Measurements from ENCODE around the gene NDUFB8.

The NDUFB8 gene

DNA sequence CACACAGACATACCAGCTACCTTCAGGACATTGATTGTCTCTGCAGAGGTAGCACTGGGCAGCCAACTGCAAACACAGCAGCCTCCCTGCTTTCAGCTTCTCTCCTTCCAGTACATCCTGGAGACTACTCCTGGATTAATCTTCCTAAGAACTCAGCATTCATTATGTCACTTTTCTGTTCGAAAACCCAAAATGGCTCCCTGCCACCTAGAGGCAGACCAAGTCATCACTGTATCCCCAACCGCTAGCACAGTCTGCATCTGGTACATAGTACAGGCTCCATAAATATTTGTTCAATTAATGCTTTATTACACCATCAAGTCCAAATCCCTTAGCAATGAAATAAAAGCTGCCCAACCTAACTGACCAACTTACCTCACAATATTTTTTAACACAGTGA, 5.0 kb downstream of the NDUFB8 start:
- H3K9me3 ChIP-seq (ENCODE audit: control insufficient read depth, insufficient read depth, low read length) = no peaks in the 10 kb centered on the region
- H3K36me3 ChIP-seq (ENCODE audit: insufficient read depth, low read length) = peaks cover 10% of the 10 kb centered on the region
- H3K4me1 ChIP-seq (ENCODE audit: insufficient read depth, low read length) = no peaks in the 10 kb centered on the region; the same call in 1 of the 2 replicates
- no peak overlapping the region for H3K9ac ChIP-seq (ENCODE audit: low read depth, low read length)

DNA sequence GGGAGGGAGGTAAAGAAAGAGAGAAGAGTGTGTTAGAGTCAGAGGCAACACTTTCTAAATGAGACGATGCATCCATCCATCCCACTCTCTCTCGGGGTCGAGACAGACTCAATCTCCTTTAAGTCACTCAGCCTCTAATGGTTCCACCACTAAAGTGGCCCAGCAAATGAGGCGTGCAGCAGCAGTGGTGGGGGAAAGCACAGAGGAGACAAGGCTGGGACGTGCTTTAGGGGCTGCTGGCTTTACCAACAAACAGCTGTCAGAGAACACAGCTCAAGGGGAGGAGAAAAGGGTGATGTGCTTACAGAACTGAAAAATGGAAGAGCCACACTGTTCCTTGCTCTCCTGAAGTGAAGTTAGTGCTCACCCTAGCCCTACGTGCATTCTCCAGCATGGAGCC, 5.5 kb downstream of the NDUFB8 start:
- no peaks in the 10 kb centered on the region for H3K9me3 ChIP-seq (ENCODE audit: control insufficient read depth, insufficient read depth, low read length)
- H3K36me3 ChIP-seq (ENCODE audit: insufficient read depth, low read length) = peaks cover 10% of the 10 kb centered on the region
- no peaks in the 10 kb centered on the region; the same call in 1 of the 2 replicates for H3K4me1 ChIP-seq (ENCODE audit: insufficient read depth, low read length)
- H3K9ac ChIP-seq (ENCODE audit: low read depth, low read length) = no peak overlapping the region

DNA sequence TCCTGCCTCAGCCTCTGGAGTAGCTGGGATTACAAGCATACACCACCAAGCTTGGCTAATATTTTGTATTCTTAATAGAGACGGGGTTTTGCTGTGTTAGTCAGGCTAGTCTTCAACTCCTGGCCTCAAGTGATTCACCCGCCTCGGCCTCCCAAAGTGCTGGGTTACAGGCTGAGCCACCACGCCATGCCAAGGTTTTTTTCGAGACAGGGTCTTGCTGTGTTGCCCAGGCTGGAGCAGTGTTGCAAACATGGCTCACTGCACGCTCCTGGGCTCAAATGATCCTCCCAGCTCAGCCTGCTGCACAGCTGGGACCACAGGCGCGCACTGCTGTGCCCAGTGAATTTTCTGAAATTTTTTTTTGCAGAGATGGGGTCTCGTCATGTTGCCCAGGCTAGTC, 6.7 kb downstream of the NDUFB8 start:
- Histone ChIP-seq H3K9me3 (ENCODE audit: control insufficient read depth, insufficient read depth, low read length) (no peaks in the 10 kb centered on the region), H3K36me3 (ENCODE audit: insufficient read depth, low read length) (peaks cover 10% of the 10 kb centered on the region)

DNA sequence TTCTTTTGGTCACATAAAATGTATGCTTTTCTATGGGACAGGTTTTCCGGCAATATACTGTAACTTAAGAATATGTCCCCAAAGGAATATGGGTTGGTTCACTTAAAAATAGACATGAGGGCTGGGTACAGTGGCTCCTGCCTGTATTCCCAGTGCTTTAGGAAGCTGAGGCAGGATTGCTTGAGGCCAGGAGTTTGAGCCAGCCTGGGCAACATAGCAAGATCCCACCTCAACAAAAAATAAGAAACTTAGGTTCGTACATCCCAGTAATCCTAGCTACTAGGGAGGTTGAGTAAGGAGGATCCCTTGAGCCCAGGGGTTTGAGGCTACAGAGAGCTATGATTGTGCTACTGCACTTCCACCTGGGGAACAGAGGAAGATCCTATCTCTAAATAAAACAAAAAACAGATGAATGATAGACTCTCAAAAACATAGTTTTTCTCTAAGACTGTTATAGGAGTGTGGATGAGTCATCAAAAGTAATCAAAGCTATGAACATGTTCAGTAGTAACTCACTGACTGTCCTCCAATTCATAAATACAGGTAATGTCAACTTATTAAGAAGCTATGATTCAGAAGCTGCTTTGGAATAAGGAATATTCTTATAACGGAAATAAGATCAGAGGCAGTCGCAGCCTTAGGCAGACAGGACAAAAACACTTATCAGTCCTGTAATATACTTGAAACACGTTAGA, 7.4 kb downstream of the NDUFB8 start:
- Histone ChIP-seq H3K4me1 (ENCODE audit: insufficient read depth, low read length) (no peaks in the 10 kb centered on the region), H3K9ac (ENCODE audit: low read depth, low read length) (no peak overlapping the region), H3K36me3 (ENCODE audit: insufficient read depth, low read length) (peaks cover 10% of the 10 kb centered on the region), H3K9me3 (ENCODE audit: control insufficient read depth, insufficient read depth, low read length) (no peaks in the 10 kb centered on the region)

More for the DNA sequence above, 6.7 kb downstream of the NDUFB8 start:
- H3K4me1 ChIP-seq (ENCODE audit: insufficient read depth, low read length) = no peaks in the 10 kb centered on the region
- no peak overlapping the region for H3K9ac ChIP-seq (ENCODE audit: low read depth, low read length)

DNA sequence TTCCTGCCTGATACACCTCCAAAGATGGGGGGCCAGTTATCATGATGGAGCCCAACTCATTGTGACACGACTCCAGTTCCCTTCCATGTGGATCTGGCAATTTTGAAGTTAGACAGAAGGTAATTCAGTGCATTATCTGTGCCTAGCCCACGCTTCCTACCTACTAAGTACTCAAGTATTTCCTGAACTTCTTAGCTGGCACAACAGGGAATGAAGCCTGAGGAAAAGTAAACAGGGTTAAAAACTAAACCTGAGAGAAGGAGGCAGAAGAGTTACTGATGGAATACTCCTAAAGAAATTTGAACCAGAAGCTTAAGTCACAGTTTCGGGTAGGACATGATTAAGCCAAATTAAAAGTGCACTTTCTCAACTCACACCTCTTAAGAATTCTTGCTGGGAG, 8.9 kb downstream of the NDUFB8 start:
- Histone ChIP-seq H3K36me3 (ENCODE audit: insufficient read depth, low read length) (no peaks in the 10 kb centered on the region), H3K4me1 (ENCODE audit: insufficient read depth, low read length) (no peaks in the 10 kb centered on the region), H3K9ac (ENCODE audit: low read depth, low read length) (no peak overlapping the region), H3K9me3 (ENCODE audit: control insufficient read depth, insufficient read depth, low read length) (no peaks in the 10 kb centered on the region)

DNA sequence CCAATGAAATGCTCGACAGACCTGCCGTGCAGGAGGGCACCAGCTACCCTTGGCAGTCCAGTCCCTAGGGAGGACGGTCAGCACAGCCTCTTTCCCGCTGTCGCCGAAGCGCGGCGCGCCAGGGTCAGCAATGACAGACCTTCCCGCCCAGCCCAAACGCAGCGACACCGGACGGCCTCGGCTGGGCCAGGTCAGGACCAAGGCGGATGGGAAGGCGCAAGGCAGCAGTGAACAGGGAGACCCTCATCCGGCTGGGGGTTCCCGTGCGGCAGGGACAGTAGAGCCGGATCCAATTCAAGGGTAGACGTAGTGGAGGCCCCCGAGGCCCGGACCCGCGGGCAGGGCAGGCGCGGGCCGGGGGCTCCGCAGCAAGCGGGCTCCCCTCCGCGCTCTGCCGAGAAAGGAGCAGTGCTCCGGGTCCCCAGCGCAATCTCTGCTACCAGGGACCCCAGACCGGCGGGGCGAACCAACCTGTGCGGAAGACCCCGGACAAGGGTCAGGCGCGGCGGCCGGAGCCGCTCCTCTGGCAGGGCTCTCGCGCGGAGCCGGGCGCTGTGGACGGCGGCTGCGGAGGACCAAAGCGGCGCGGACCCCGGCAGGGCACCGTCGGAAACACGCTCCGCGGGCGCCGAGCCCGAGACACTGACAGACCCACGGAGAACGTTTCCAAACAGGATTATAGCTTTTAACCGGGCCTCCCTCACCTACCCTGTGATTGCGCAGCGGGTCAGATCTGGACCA, 10.2 kb downstream of the NDUFB8 start, which contains the start of gene SEC31B:
SEC31B (minus strand) TSS at position 551 of the 741 bp plus-strand sequence. CDS start 2,909 bp downstream, outside the sequence.
- H3K4me1 ChIP-seq (ENCODE audit: insufficient read depth, low read length) = no peaks in the 10 kb centered on the region
- H3K9ac ChIP-seq (ENCODE audit: low read depth, low read length) = peak within 1 kb of the TSS; percentile 58
- no peaks in the 10 kb centered on the region for H3K36me3 ChIP-seq (ENCODE audit: insufficient read depth, low read length)

DNA sequence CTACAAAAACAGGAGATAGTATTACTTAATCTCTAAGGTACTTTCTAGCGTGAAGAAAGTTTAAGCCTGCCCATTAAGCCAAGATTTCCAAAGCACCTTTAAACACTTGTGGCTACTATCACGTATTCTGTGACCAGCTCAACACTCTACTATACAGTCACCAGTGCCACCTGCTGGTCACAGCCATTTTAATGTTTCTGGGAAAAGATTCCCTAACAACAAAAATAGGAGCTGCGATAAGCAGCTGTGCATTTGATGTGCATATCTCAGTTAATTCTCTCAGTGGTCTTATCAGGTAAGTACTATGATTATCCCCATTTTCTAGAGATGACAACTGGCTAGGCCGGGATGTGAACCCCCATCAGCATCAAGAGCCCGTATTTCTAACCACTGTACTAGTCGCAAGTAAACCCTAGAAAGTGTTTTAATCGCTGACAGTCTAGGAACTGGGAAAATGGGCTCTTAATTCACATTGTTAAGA, 10.9 kb downstream of the NDUFB8 start:
- peak overlapping the region; percentile 58; the same call in 1 of the 2 replicates for H3K9ac ChIP-seq (ENCODE audit: low read depth, low read length)
- H3K36me3 ChIP-seq (ENCODE audit: insufficient read depth, low read length) = no peaks in the 10 kb centered on the region
- no peaks in the 10 kb centered on the region for H3K9me3 ChIP-seq (ENCODE audit: control insufficient read depth, insufficient read depth, low read length)
- H3K4me1 ChIP-seq (ENCODE audit: insufficient read depth, low read length) = no peaks in the 10 kb centered on the region

More for the DNA sequence above, 10.2 kb downstream of the NDUFB8 start, which contains the start of gene SEC31B:
- H3K9me3 ChIP-seq (ENCODE audit: control insufficient read depth, insufficient read depth, low read length) = no peaks in the 10 kb centered on the region

DNA sequence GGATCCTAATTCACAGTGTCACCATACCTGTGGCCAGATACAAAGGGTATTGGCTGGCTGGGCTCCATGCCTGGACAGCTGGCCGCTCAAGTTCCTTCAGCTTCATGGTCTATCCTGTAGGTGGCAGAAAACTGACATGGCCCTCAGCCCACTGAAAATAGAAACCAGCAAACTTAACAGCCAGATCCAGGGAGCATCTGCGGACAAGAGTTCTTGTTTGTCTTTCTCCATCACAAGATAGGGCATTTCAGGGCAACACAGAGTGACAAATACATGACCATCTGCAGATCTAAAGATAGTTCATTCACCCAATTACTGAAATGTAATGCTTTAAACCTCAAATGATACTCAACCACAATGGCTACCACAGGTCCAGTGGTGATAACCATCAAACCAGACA, 12.8 kb downstream of the NDUFB8 start:
- Histone ChIP-seq H3K9ac (ENCODE audit: low read depth, low read length) (no peak overlapping the region), H3K4me1 (ENCODE audit: insufficient read depth, low read length) (no peaks in the 10 kb centered on the region), H3K36me3 (ENCODE audit: insufficient read depth, low read length) (no peaks in the 10 kb centered on the region), H3K9me3 (ENCODE audit: control insufficient read depth, insufficient read depth, low read length) (no peaks in the 10 kb centered on the region)

DNA sequence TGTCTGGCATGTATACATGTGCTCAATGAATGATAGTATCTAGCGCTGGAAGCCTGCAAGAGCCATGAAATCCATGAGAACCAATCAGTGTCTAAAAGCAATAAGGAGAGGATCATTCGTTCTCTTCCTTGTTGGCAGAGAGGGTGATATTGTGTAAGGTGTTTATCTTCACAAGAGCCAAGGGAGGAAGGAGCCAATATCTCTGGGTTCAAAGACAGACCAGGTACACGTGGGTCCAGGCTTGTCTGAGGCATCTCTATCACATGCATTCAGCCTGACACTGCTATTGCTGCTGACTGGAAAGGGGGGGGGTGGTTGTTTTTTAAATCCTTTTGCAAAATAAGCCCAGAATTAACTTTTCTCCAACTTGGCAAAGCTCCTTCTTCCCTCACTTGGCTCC, 14.1 kb downstream of the NDUFB8 start:
- no peaks in the 10 kb centered on the region for H3K36me3 ChIP-seq (ENCODE audit: insufficient read depth, low read length)
- no peaks in the 10 kb centered on the region for H3K4me1 ChIP-seq (ENCODE audit: insufficient read depth, low read length)
- H3K9ac ChIP-seq (ENCODE audit: low read depth, low read length) = no peak overlapping the region
- no peaks in the 10 kb centered on the region for H3K9me3 ChIP-seq (ENCODE audit: control insufficient read depth, insufficient read depth, low read length)

DNA sequence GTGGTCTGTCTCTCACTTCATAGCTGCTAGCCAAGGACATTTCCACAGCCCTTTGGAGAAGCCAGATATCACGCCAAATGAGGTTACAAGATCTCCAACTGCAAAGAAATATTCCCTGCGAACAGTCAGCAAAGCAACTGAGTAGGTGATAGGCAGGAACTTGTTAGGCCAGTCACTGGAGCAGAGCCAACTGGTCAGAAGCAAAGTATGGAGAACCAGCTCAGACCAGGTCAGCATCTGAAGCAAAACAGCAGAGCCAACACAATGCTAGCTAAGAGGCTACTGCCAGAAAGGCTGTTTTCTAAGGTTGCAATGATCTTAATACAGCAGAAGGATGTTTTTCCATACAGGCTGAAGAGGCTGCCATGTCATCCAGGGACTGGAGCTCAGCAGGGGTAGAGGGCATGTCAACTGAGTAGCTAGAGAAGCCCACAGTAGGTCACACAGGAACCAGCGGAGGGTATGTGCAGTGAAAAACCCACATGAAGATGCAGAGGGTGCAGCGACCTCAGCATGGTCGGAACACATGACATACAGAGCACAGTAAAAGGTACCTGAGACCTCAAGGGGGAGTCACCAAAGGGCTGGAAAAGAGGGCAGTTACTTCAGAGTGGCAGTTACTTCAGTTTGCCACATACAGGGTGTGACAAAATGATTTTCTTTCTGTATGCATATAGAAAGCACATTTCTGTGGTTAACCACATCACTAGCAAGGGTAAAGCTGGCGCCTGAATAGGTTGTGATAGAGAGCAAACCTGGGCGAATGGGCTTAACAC, 18.9 kb downstream of the NDUFB8 start:
- H3K9ac ChIP-seq (ENCODE audit: low read depth, low read length) = no peak overlapping the region
- no peaks in the 10 kb centered on the region for H3K9me3 ChIP-seq (ENCODE audit: control insufficient read depth, insufficient read depth, low read length)
- no peaks in the 10 kb centered on the region for H3K4me1 ChIP-seq (ENCODE audit: insufficient read depth, low read length)
- H3K36me3 ChIP-seq (ENCODE audit: insufficient read depth, low read length) = no peaks in the 10 kb centered on the region

DNA sequence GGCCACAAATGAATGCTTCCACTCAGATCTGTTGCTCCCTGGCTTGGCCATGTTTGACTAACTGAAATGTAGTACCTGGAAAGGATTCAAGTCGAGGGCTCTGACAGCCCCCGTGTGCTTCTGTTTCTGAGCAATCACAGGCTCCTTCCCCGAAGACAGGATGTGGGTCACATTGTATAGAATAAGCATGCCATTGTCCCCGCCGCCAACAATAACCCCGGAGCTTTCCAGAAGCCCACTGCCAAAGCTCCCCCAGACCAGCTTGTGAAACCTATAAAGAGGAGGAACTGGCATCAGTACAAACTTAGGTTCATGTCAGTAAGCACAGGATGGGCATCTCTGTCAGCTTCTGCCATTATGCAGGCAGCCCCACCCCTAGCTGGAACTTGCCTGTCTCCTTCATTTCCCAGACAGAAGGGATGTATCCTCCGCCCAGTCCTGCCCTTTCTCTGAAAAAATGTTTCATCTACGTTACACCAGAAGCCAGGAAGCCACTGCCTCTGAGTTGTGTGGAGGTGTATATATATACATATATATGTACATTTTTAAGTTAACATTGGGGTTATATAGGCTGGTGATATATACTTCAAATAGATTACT, 20.3 kb downstream of the NDUFB8 start:
- no peaks in the 10 kb centered on the region for H3K36me3 ChIP-seq (ENCODE audit: insufficient read depth, low read length)
- no peak overlapping the region for H3K9ac ChIP-seq (ENCODE audit: low read depth, low read length)
- no peaks in the 10 kb centered on the region for H3K9me3 ChIP-seq (ENCODE audit: control insufficient read depth, insufficient read depth, low read length)
- no peaks in the 10 kb centered on the region for H3K4me1 ChIP-seq (ENCODE audit: insufficient read depth, low read length)

DNA sequence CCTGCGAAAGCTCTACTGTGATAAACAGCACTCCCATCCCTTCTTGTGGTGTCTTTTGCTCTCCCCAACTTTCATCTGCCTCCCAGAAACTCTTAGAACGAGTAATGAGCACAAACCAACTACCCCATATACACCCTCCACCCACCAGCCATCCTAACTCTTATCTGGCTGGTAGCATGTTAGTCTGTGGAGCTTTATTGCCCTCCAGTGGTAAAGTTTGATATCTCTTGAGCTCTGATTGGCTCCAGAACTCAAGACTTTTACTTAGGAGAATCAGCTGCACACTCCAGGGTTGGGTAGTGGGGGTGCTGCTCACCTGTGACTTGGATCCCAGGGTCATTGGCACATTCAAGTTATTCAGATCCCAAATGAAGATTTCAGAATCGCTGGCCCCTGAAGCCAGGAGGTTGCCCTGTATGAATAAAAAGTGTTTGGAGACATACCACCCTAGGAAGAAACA, 20.9 kb downstream of the NDUFB8 start:
- Histone ChIP-seq H3K9me3 (ENCODE audit: control insufficient read depth, insufficient read depth, low read length) (no peaks in the 10 kb centered on the region), H3K4me1 (ENCODE audit: insufficient read depth, low read length) (no peaks in the 10 kb centered on the region), H3K9ac (ENCODE audit: low read depth, low read length) (no peak overlapping the region), H3K36me3 (ENCODE audit: insufficient read depth, low read length) (no peaks in the 10 kb centered on the region)

DNA sequence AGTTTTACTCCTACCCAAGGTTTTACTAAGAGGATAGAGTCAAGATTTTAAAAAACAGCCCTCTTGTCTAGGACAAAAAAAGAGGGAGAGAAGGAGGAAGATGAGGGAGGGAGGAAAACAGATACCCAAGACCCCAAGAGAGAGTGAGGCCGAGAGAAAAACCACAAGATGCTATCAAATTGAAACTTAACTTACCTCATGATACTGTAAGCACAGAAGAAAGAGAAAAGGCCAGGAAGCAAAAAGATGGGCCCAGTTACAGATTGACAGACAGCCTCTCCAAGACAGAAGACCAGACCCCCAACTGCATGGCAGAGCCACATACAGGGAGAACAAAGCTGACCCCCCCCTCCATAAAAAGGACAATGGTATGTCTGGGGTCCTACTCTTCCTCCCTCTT, 21.4 kb downstream of the NDUFB8 start:
- Histone ChIP-seq H3K4me1 (ENCODE audit: insufficient read depth, low read length) (no peaks in the 10 kb centered on the region), H3K36me3 (ENCODE audit: insufficient read depth, low read length) (no peaks in the 10 kb centered on the region), H3K9ac (ENCODE audit: low read depth, low read length) (no peak overlapping the region), H3K9me3 (ENCODE audit: control insufficient read depth, insufficient read depth, low read length) (no peaks in the 10 kb centered on the region)

DNA sequence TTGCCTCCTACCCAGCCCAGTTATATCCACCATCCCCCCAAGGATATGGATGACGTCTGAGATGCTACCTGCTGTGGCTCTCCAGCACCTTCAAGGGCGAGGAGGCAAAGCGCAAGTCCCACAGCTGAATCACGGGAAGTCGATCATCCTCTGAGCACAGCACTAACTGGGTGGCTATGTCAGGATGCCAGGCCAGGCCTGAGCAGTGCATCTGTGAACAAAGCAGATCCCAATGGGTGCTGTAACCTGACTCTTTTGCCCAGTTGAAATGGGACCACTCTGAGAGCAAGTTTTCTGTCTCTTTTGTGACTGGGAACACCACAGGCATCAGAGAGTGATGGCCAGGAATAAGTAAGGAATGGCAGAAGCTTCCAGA, 22.3 kb downstream of the NDUFB8 start:
- Histone ChIP-seq H3K9me3 (ENCODE audit: control insufficient read depth, insufficient read depth, low read length) (no peaks in the 10 kb centered on the region), H3K36me3 (ENCODE audit: insufficient read depth, low read length) (no peaks in the 10 kb centered on the region), H3K9ac (ENCODE audit: low read depth, low read length) (no peak overlapping the region), H3K4me1 (ENCODE audit: insufficient read depth, low read length) (no peaks in the 10 kb centered on the region)

All from ES-I3 (cell line).